K562 (cell line): Measurements from ENCODE around the gene LXN. TPM values are rescaled to one million over a fixed set of nuclear protein-coding genes. Genes with fewer than 3 reads are reported as not detected.

Experiments used
- ATAC-seq: fragments of 200-7000 bp; cut with Tn5 transposase; 3 replicates; pipeline ENCODE4 v1.9.1; 2020; ENCODE audit warnings: moderate library complexity
- BruUV-seq: library from RNA; stranded (reverse); fragments of 400-500 nt; replicated peaks from 2 replicates; lab custom pipeline; 2021; lab: Mats Ljungman, UMichigan
- CTCF ChIA-PET: fragments of 300-600 bp; formaldehyde crosslinking; extraction: SDS; loops from one replicate; lab custom pipeline; 2021; ENCODE audit warnings: low intra/inter-chr PET ratio; lab: Yijun Ruan, JAX
- POLR2A ChIA-PET: fragments of 300-600, 350-650 bp; sonication (Branson Sonifier 250); formaldehyde crosslinking; extraction: SDS; loops from one replicate; lab custom pipeline; 2021; ENCODE audit warnings: antibody characterized with exemption, inconsistent platforms; lab: Yijun Ruan, JAX
- DNase-seq, 4 experiments: peaks; one replicate each; pipeline versions ENCODE4 v3.0.0 to v3.0.0-alpha.2; 2011 to 2018; ENCODE audit warnings: low spot score in 3 of 4, mixed read lengths in 3 of 4; ENCODE audit errors: extremely low read depth in 1 of 4
- FAIRE-seq: peaks from 2 replicates; lab custom pipeline; 2011; peaks lifted over from hg19 to GRCh38; lab: Jason Lieb, UNC
- H2AFZ ChIP-seq: 2 replicates; pipeline ENCODE4 v1.6.0; 2011; ENCODE audit warnings: low read depth, low read length, control low read depth, inconsistent platforms
- H3K27ac ChIP-seq: fragments of 200-600 bp; 3 replicates; pipeline ENCODE4 v1.8.0; 2011; ENCODE audit warnings: low read depth, mild to moderate bottlenecking, control low read depth, inconsistent platforms, low read length, moderate library complexity, mixed read lengths; ENCODE audit errors: extremely low read depth
- H3K27me3 ChIP-seq, 2 experiments: fragments of 300-600 bp in 1 of 2; 2 replicates in 1 of 2; 3 replicates in 1 of 2; pipeline versions ENCODE4 v1.6.0 to v1.8.0; 2011; ENCODE audit warnings: inconsistent platforms in 2 of 2, low read length in 2 of 2, mild to moderate bottlenecking in 1 of 2, mixed read lengths in 1 of 2, moderate library complexity in 1 of 2; ENCODE audit not compliant: control insufficient read depth in 2 of 2, insufficient read depth in 2 of 2
- H3K36me3 ChIP-seq: fragments of 300-600 bp; 3 replicates; pipeline ENCODE4 v1.8.0; 2011; ENCODE audit warnings: mild to moderate bottlenecking, low read length, inconsistent platforms; ENCODE audit not compliant: control insufficient read depth, insufficient read depth
- H3K4me1 ChIP-seq, 2 experiments: fragments of 200-600 bp in 1 of 2; replicated peaks in 1 of 2; 2 replicates in 1 of 2; 3 replicates in 1 of 2; pipeline versions ENCODE4 v1.5.1 to v1.8.0; 2011; ENCODE audit warnings: inconsistent platforms in 2 of 2, low read length in 2 of 2, mild to moderate bottlenecking in 1 of 2, mixed read lengths in 1 of 2, moderate library complexity in 1 of 2; ENCODE audit not compliant: control insufficient read depth in 2 of 2, insufficient read depth in 2 of 2
- H3K4me2 ChIP-seq: 2 replicates; pipeline ENCODE4 v1.6.1; 2011; ENCODE audit warnings: low read length, control low read depth, inconsistent platforms, mixed read lengths; ENCODE audit not compliant: insufficient read depth
- H3K4me3 ChIP-seq: fragments of 200-600 bp; sonication (generic), shearing (Covaris generic); 2 replicates; pipeline ENCODE4 v1.5.1; 2016; ENCODE audit warnings: control low read depth, inconsistent platforms
- H3K79me2 ChIP-seq: fragments of 200-600 bp; 3 replicates; pipeline ENCODE4 v1.8.0; 2011; ENCODE audit warnings: low read length, inconsistent platforms; ENCODE audit not compliant: control insufficient read depth, insufficient read depth
- H3K9ac ChIP-seq, 2 experiments: 2 replicates each; pipeline versions ENCODE4 v1.6.0 to v1.6.1; 2011; ENCODE audit warnings: low read depth in 2 of 2, low read length in 2 of 2, control low read depth in 1 of 2, inconsistent platforms in 1 of 2, mild to moderate bottlenecking in 1 of 2, mixed read lengths in 1 of 2; ENCODE audit not compliant: insufficient read depth in 1 of 2
- H3K9me1 ChIP-seq: one replicate; pipeline ENCODE4 v1.6.0; 2011; ENCODE audit warnings: inconsistent platforms, mild to moderate bottlenecking, low read length, moderate library complexity; ENCODE audit not compliant: control insufficient read depth, insufficient read depth
- H3K9me3 ChIP-seq: replicated peaks from 2 replicates; pipeline ENCODE4 v1.5.1; 2011; ENCODE audit warnings: low read depth, low read length, inconsistent platforms; ENCODE audit not compliant: control insufficient read depth, insufficient read depth
- H4K20me1 ChIP-seq: replicated peaks from 2 replicates; pipeline ENCODE4 v1.6.1; 2011; ENCODE audit warnings: low read length, inconsistent platforms, mixed read lengths; ENCODE audit not compliant: control insufficient read depth, insufficient read depth
- MEF2A ChIP-seq: IDR thresholded peaks from 2 replicates; pipeline ENCODE4 v1.6.1; 2011; ENCODE audit warnings: low read depth, mild to moderate bottlenecking, low read length, moderate library complexity; ENCODE audit not compliant: control insufficient read depth
- POLR2B ChIP-seq: fragments of 450-650 bp; IDR thresholded peaks from 2 replicates; pipeline ENCODE4 v1.6.1; 2018; ENCODE audit warnings: low read depth; ENCODE audit not compliant: partially characterized antibody
- POLR2G ChIP-seq: fragments of 200-400 bp; formaldehyde crosslinking; IDR thresholded peaks from 2 replicates; pipeline ENCODE4 v1.6.1; 2017; ENCODE audit warnings: low read depth, mild to moderate bottlenecking, antibody characterized with exemption, low read length, moderate library complexity
- PTBP1 ChIP-seq: fragments of 200-400 bp; formaldehyde crosslinking; IDR thresholded peaks from 2 replicates; pipeline ENCODE4 v1.6.1; 2017; ENCODE audit warnings: low read depth, low read length
- SIN3A ChIP-seq, 2 experiments: fragments of 150-350 bp in 1 of 2; IDR thresholded peaks; 2 replicates each; pipeline ENCODE4 v1.6.1; 2011 to 2016; ENCODE audit warnings: borderline replicate concordance in 2 of 2, low read depth in 2 of 2, low read length in 2 of 2, mild to moderate bottlenecking in 2 of 2, moderate library complexity in 2 of 2; ENCODE audit not compliant: control insufficient read depth in 1 of 2
- SMAD3 ChIP-seq: fragments of 450-650 bp; formaldehyde crosslinking; conservative IDR thresholded peaks from 2 replicates; pipeline ENCODE4 v1.4.0; 2020; ENCODE audit warnings: mild to moderate bottlenecking
- TEAD2 ChIP-seq: fragments of 450-650 bp; IDR thresholded peaks from 2 replicates; pipeline ENCODE4 v1.6.1; 2016; ENCODE audit warnings: missing genetic modification characterization, control low read depth, missing compliant biosample characterization
- TRIM28 ChIP-seq: fragments of 450-650 bp; IDR thresholded peaks from 2 replicates; pipeline ENCODE4 v1.6.1; 2017
- ZKSCAN8 ChIP-seq: fragments of 200-800 bp; sonication (Bioruptor generic); IDR thresholded peaks from 2 replicates; pipeline ENCODE4 v1.6.1; 2016; ENCODE audit warnings: missing genetic modification characterization, missing compliant biosample characterization
- ZNF175 ChIP-seq: fragments of 200-800 bp; sonication (Bioruptor generic); IDR thresholded peaks from 2 replicates; pipeline ENCODE4 v1.6.1; 2016; ENCODE audit warnings: low read depth, mild to moderate bottlenecking, missing genetic modification characterization, missing compliant biosample characterization
- ZNF197 ChIP-seq: fragments of 200-800 bp; sonication (Bioruptor generic); IDR thresholded peaks from 2 replicates; pipeline ENCODE4 v1.6.1; 2016; ENCODE audit warnings: low read depth, missing genetic modification characterization, missing compliant biosample characterization
- ZNF740 ChIP-seq, 3 experiments: fragments of 200-800 bp in 1 of 3; sonication (Bioruptor generic) in 1 of 3; sonication (generic) in 1 of 3; formaldehyde crosslinking in 1 of 3; IDR thresholded peaks; 2 replicates each; pipeline versions ENCODE4 v1.6.1 to v1.8.0; 2016 to 2022; ENCODE audit warnings: mild to moderate bottlenecking in 2 of 3, missing compliant biosample characterization in 2 of 3, missing genetic modification characterization in 2 of 3, missing genetic modification reagents in 1 of 3
- WGBS: fragments of 100-300 bp; shearing (Covaris generic); methylation state at CpG from one replicate; pipeline ENCODE4 v1.1.6; 2016; ENCODE audit warnings: low coverage, mixed read lengths; ENCODE audit not compliant: insufficient coverage; ENCODE audit errors: missing lambda C conversion rate; 5-methylcytosine and 5-hydroxymethylcytosine counted together
- in situ Hi-C: fragments of 300-500 bp; cut with MboI; formaldehyde crosslinking; loops from 4 replicates; pipeline ENCODE4 v1.15.0; 2018; ENCODE audit warnings: inconsistent platforms, mixed read lengths
- intact Hi-C: fragments of 100-400 bp; cut with micrococcal nuclease; formaldehyde crosslinking; loops from 2 replicates; pipeline ENCODE4 v1.14.2; 2022
- polyA plus RNA-seq, 8 experiments: library from polyadenylated mRNA; depleted of rRNA in 4 of 8; stranded (reverse) in 5 of 8; unstranded in 3 of 8; fragments of >200 nt; fragmentation: Nextera tagmentation in 2 of 8; fragmentation: Illumina TruSeq in 1 of 8; extraction: Ambion mirVana in 2 of 8; extraction: Trizol in 1 of 8; gene quantifications; 2 replicates each; pipeline versions ENCODE4 v1.2.1 to v1.2.3, GENCODE V29; 2011 to 2014; ENCODE audit warnings: inconsistent platforms in 1 of 8, missing spikeins in 1 of 8
- total RNA-seq, 7 experiments: library from RNA; depleted of rRNA in 6 of 7; stranded (reverse); fragments of >200 nt in 6 of 7; fragmentation: Illumina TruSeq in 2 of 7; extraction: Trizol in 2 of 7; gene quantifications; 2 replicates each; pipeline versions ENCODE4 v1.2.1 to v1.2.3, GENCODE V29; 2011 to 2021; ENCODE audit warnings: low replicate concordance in 1 of 7
- TF ChIP-seq, protein P1 (sequence below): fragments of 450-650 bp; formaldehyde crosslinking; IDR thresholded peaks from 2 replicates; pipeline ENCODE4 v1.4.0; 2022; ENCODE audit warnings: mild to moderate bottlenecking, moderate library complexity
- TF ChIP-seq, protein P2 (sequence below): sonication (generic); formaldehyde crosslinking; IDR thresholded peaks from 2 replicates; pipeline ENCODE4 v1.8.1; 2023; ENCODE audit warnings: mild to moderate bottlenecking, missing genetic modification reagents

The LXN gene
- total and polyA plus RNA-seq, 9 of the 15 experiments (the other 6 are each of a cell fraction or from before 2014, with no cell fraction given) = 0.08 to 0.13 TPM; not detected in 7

DNA sequence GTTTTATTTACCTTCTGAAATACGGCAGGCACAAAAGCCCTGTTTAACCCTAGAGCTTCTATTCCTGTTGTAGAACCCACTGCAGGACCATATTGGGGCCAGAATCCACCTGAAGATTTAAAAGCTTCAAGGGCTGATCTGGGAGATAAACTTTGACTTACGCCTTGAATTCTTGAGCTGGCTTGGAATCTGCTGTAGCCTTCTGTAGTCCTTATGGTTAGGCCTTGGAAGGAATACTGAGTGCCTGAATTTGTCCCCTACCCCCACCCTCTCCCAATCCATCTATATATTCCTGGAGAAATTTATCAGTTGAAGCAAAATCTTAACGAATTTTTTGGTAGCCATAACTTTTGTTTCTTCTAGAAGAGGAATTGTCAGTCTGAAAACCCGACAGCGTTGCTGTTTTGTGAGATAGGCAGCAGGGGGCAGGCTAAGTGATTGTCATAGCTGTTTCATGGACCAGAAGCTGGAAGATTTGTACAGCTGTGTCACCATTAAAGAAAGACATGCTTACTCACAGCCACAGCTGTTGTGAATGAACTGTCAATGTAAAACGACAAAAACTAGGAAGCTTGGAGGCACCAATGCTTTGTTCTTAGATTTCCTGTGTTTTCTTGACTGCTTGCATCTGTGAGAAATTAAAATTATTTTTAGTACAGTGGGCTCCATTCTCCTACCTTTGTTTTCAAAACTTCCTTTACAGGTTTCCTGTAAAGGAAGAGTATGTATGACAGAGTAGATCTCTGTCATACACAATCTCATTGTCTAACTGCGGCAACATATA lies 12.8 kb downstream of the LXN start (continued):
- TF ChIP-seq SIN3A (IDR thresholded peaks at IDR 0.05; ENCODE audit: borderline replicate concordance in 2 of 2, control insufficient read depth in 1 of 2, low read depth in 2 of 2, low read length in 2 of 2) = peak in 1 of 2 experiments; percentile 35; a peak in 1 of 4 replicates
- TF ChIP-seq PTBP1 = no peak
- TF ChIP-seq, all 486 proteins: peak for 19

GRCh38 chr3:158658889-158659288 lies 13.6 kb downstream of the LXN start:
- in situ Hi-C loops (no loop called here), intact Hi-C loops (loop anchor here (1.0 kb wide), 2 partner anchors 68 to 132 kb away; no protein-coding TSS in a partner anchor)
- Histone ChIP-seq H3K4me3 (no peak overlapping the region), H4K20me1 (no peaks in the 10 kb centered on the region), H2AFZ (no peak overlapping the region), H3K4me1 (no peaks in the 10 kb centered on the region), H3K4me2 (no peak overlapping the region), H3K79me2 (no peaks in the 10 kb centered on the region), H3K27me3 (no peaks in the 10 kb centered on the region), H3K9ac (no peak overlapping the region), H3K36me3 (peaks cover 90% of the 10 kb centered on the region), H3K27ac (no peak overlapping the region), H3K9me3 (no peaks in the 10 kb centered on the region), H3K9me1 (no peaks in the 10 kb centered on the region)
- TF ChIP-seq TRIM28 (no peak), SMAD3 (no peak), ZKSCAN8 (no peak), ZNF197 (CRISPR knock-in tag) (no peak), ZNF740 (CRISPR knock-in tag; IDR thresholded peaks at IDR 0.05) (no peak), ZNF740 (tag; IDR thresholded peaks at IDR 0.05) (no peak), ZNF175 (CRISPR knock-in tag) (no peak), POLR2B (no peak), TEAD2 (tag) (no peak), MEF2A (no peak), POLR2G (no peak)
- TF ChIP-seq, protein P1, sequence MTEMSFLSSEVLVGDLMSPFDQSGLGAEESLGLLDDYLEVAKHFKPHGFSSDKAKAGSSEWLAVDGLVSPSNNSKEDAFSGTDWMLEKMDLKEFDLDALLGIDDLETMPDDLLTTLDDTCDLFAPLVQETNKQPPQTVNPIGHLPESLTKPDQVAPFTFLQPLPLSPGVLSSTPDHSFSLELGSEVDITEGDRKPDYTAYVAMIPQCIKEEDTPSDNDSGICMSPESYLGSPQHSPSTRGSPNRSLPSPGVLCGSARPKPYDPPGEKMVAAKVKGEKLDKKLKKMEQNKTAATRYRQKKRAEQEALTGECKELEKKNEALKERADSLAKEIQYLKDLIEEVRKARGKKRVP = no peak
- TF ChIP-seq, protein P2, sequence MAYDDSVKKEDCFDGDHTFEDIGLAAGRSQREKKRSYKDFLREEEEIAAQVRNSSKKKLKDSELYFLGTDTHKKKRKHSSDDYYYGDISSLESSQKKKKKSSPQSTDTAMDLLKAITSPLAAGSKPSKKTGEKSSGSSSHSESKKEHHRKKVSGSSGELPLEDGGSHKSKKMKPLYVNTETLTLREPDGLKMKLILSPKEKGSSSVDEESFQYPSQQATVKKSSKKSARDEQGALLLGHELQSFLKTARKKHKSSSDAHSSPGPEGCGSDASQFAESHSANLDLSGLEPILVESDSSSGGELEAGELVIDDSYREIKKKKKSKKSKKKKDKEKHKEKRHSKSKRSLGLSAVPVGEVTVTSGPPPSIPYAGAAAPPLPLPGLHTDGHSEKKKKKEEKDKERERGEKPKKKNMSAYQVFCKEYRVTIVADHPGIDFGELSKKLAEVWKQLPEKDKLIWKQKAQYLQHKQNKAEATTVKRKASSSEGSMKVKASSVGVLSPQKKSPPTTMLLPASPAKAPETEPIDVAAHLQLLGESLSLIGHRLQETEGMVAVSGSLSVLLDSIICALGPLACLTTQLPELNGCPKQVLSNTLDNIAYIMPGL = no peak
- FAIRE-seq (no peak), DNase-seq (no peak), ATAC-seq (no peak)
- ChIA-PET CTCF (interaction anchor here (1.9 to 2.8 kb wide), 2 partner anchors 69 to 132 kb away, joined by 6 to 31 read pairs; no protein-coding TSS in a partner anchor), POLR2A (interaction anchor here (1.2 to 1.4 kb wide), 3 partner anchors 17 to 20 kb away, joined by 4 to 5 read pairs (median 5); no protein-coding TSS in a partner anchor)
- 89% methylated on average over 7 of the region's 7 CpGs for WGBS
- no TSS peak for BruUV-seq
